A549 (cell line): Measurements from ENCODE around the gene SLC17A1. TPM values are rescaled to one million over a fixed set of nuclear protein-coding genes. Genes with fewer than 3 reads are reported as not detected.

Experiments used
- ATAC-seq, 2 experiments: fragments of 200-7000 bp in 1 of 2; fragments of >200 bp in 1 of 2; cut with Nextera tagmentation in 1 of 2; cut with Tn5 transposase in 1 of 2; 3 replicates each; pipeline versions ENCODE4 v1.8.0 to v1.9.1; 2018 to 2020; ENCODE audit warnings: mild to moderate bottlenecking in 1 of 2, moderate library complexity in 1 of 2
- CTCF ChIA-PET: fragments of 300-600 bp; sonication (Branson Sonifier 250); formaldehyde crosslinking; extraction: SDS; loops from one replicate; lab custom pipeline; 2021; ENCODE audit warnings: antibody characterized with exemption, inconsistent platforms; lab: Yijun Ruan, JAX
- POLR2A ChIA-PET: fragments of 350-600 bp; formaldehyde crosslinking; extraction: SDS; loops from one replicate; lab custom pipeline; 2021; ENCODE audit warnings: antibody characterized with exemption, inconsistent platforms; lab: Yijun Ruan, JAX
- DNase-seq, 2 experiments: peaks; one replicate each; pipeline versions ENCODE4 v3.0.0 to v3.0.0-alpha.2; 2011 to 2016; ENCODE audit warnings: low read depth in 1 of 2, low spot score in 1 of 2
- FAIRE-seq: peaks from 2 replicates; lab custom pipeline; 2011; peaks lifted over from hg19 to GRCh38; lab: Jason Lieb, UNC
- H3K27ac ChIP-seq, 2 experiments: fragments of >200 bp; sonication (Bioruptor Twin); formaldehyde crosslinking; 3 replicates each; pipeline ENCODE4 v1.5.1; 2016 to 2017
- H3K4me1 ChIP-seq: fragments of >200 bp; sonication (Bioruptor Twin); formaldehyde crosslinking; 3 replicates; pipeline ENCODE4 v1.6.1; 2016
- H3K4me2 ChIP-seq: fragments of >200 bp; sonication (Bioruptor Twin); formaldehyde crosslinking; 3 replicates; pipeline ENCODE4 v1.6.1; 2016
- H3K4me3 ChIP-seq: fragments of >200 bp; sonication (Bioruptor Twin); formaldehyde crosslinking; 3 replicates; pipeline ENCODE4 v1.5.1; 2016
- H3K9me3 ChIP-seq: fragments of >200 bp; sonication (Bioruptor Twin); formaldehyde crosslinking; 3 replicates; pipeline ENCODE4 v1.6.1; 2016
- BHLHE40 ChIP-seq: IDR thresholded peaks from 2 replicates; pipeline ENCODE4 v1.6.1; 2012; ENCODE audit warnings: low read depth, low read length, inconsistent platforms
- EHMT2 ChIP-seq: fragments of 200-600 bp; sonication (generic); IDR thresholded peaks from 2 replicates; pipeline ENCODE4 v1.6.1; 2016; ENCODE audit warnings: antibody characterized with exemption, low read depth, mild to moderate bottlenecking, moderate library complexity
- EP300 ChIP-seq, 2 experiments: fragments of >200 bp; sonication (Bioruptor Twin); formaldehyde crosslinking; IDR thresholded peaks; 2 replicates in 1 of 2; 3 replicates in 1 of 2; pipeline ENCODE4 v1.6.1; 2016 to 2017
- ESRRA ChIP-seq: fragments of 150-350 bp; IDR thresholded peaks from 2 replicates; pipeline ENCODE4 v1.6.1; 2014; ENCODE audit warnings: mild to moderate bottlenecking, low read length, borderline replicate concordance
- FOSL2 ChIP-seq, 2 experiments: fragments of 450-650 bp in 1 of 2; fragments of >200 bp in 1 of 2; sonication (Bioruptor Twin) in 1 of 2; formaldehyde crosslinking; IDR thresholded peaks; 2 replicates each; pipeline versions ENCODE4 v1.5.0 to v1.6.1; 2016 to 2020; ENCODE audit warnings: mild to moderate bottlenecking in 1 of 2, moderate library complexity in 1 of 2
- FOXS1 ChIP-seq: fragments of 250-450 bp; sonication (Bioruptor Pico); IDR thresholded peaks from 2 replicates; pipeline ENCODE4 v1.5.0; 2020; ENCODE audit warnings: mild to moderate bottlenecking, moderate library complexity
- HES2 ChIP-seq: fragments of >200 bp; sonication (Bioruptor Twin); formaldehyde crosslinking; IDR thresholded peaks from 2 replicates; pipeline ENCODE4 v1.6.1; 2016
- HMGXB4 ChIP-seq: fragments of 250-450 bp; sonication (Bioruptor Pico); IDR thresholded peaks from 2 replicates; pipeline ENCODE4 v1.5.0; 2021; ENCODE audit warnings: mild to moderate bottlenecking, moderate library complexity, borderline replicate concordance
- JUNB ChIP-seq: fragments of >200 bp; sonication (Bioruptor Twin); formaldehyde crosslinking; IDR thresholded peaks from 2 replicates; pipeline ENCODE4 v1.6.1; 2016
- KDM1A ChIP-seq: fragments of 200-600 bp; sonication (generic); IDR thresholded peaks from 2 replicates; pipeline ENCODE4 v1.6.1; 2016; ENCODE audit warnings: low read depth, mild to moderate bottlenecking
- MAFK ChIP-seq: fragments of 450-650 bp; IDR thresholded peaks from 2 replicates; pipeline ENCODE4 v1.6.1; 2014; ENCODE audit not compliant: partially characterized antibody
- MYC ChIP-seq: IDR thresholded peaks from 2 replicates; pipeline ENCODE4 v1.6.1; 2012; ENCODE audit warnings: mild to moderate bottlenecking, inconsistent platforms, low read length, improper control_type of control experiment, borderline replicate concordance
- NFE2L2 ChIP-seq: fragments of 150-350 bp; conservative IDR thresholded peaks from 2 replicates; pipeline ENCODE4 v1.6.1; 2014; ENCODE audit warnings: low read length
- NR3C1 ChIP-seq: fragments of >200 bp; sonication (Bioruptor Twin); formaldehyde crosslinking; IDR thresholded peaks from 3 replicates; pipeline ENCODE4 v1.6.1; 2017
- POLR2AphosphoS2 ChIP-seq: conservative IDR thresholded peaks from 2 replicates; pipeline ENCODE4 v1.6.1; 2012; ENCODE audit warnings: low read length, improper control_type of control experiment, inconsistent platforms
- RCOR1 ChIP-seq: fragments of 150-350 bp; IDR thresholded peaks from 2 replicates; pipeline ENCODE4 v1.6.1; 2014; ENCODE audit warnings: antibody characterized with exemption, low read length, low read depth
- REST ChIP-seq: fragments of 200-600 bp; sonication (generic); IDR thresholded peaks from 2 replicates; pipeline ENCODE4 v1.6.1; 2016; ENCODE audit warnings: antibody characterized with exemption, mild to moderate bottlenecking, moderate library complexity
- TP53 ChIP-seq: fragments of 250-450 bp; sonication (Bioruptor Pico); IDR thresholded peaks from 2 replicates; pipeline ENCODE4 v1.5.0; 2021; ENCODE audit warnings: mild to moderate bottlenecking, moderate library complexity
- ZC3H11A ChIP-seq: fragments of 450-650 bp; IDR thresholded peaks from 2 replicates; pipeline ENCODE4 v1.6.1; 2014; ENCODE audit warnings: antibody characterized with exemption, mild to moderate bottlenecking
- ZNF302 ChIP-seq: fragments of 250-450 bp; sonication (Bioruptor Pico); IDR thresholded peaks from 2 replicates; pipeline ENCODE4 v1.9.0; 2021; ENCODE audit warnings: inconsistent platforms, mild to moderate bottlenecking, moderate library complexity
- WGBS: methylation state at CpG from one replicate; pipeline ENCODE4 v1.1.6; 2017; ENCODE audit errors: missing lambda C conversion rate; 5-methylcytosine and 5-hydroxymethylcytosine counted together
- polyA plus RNA-seq, 4 experiments: library from polyadenylated mRNA; depleted of rRNA in 3 of 4; stranded (reverse); fragments of >200 nt; fragmentation: RNase III in 1 of 4; extraction: RNeasy Plus Mini Kit Qiagen cat#74134 plus additional on column Dnase treatment in 1 of 4; gene quantifications; 2 replicates in 3 of 4; 3 replicates in 1 of 4; pipeline ENCODE4 v1.2.3, GENCODE V29; 2011 to 2017

SLC17A1 gene
- polyA plus RNA-seq, 2 of the 4 experiments (the other 2 are of a cell fraction), result 0.79 to 1.2 TPM

- no peak for DNase-seq
- no peaks in the 10 kb centered on the region for H3K9me3 ChIP-seq
- TF ChIP-seq NR3C1, result no peak
- TF ChIP-seq MYC, result no peak
- no peak for TF ChIP-seq KDM1A
- TF ChIP-seq TP53 (CRISPR knock-in tag), result no peak
- TF ChIP-seq ESRRA, result no peak
- no peak for TF ChIP-seq POLR2AphosphoS2
- TF ChIP-seq HES2, result no peak
- TF ChIP-seq FOXS1 (CRISPR knock-in tag), result no peak
- TF ChIP-seq EP300 (IDR thresholded peaks at IDR 0.05), result no peak
- TF ChIP-seq HMGXB4 (CRISPR knock-in tag), result no peak
- no peak for TF ChIP-seq BHLHE40
- TF ChIP-seq FOSL2 (IDR thresholded peaks at IDR 0.05), result no peak
- no peak for TF ChIP-seq FOSL2 (CRISPR knock-in tag; IDR thresholded peaks at IDR 0.05)
- no peak for TF ChIP-seq REST
- no peak for TF ChIP-seq ZNF302
- TF ChIP-seq ZC3H11A, result no peak
- TF ChIP-seq NFE2L2, result no peak
- no peak for TF ChIP-seq EHMT2
- no peak for TF ChIP-seq RCOR1
- no peak for TF ChIP-seq JUNB
- no peak for ATAC-seq
- ChIA-PET POLR2A (no interaction called here), CTCF (no interaction called here)
- 0 out of 3 replicates have a peak, but pooled peaks cover 3% of the 10 kb centered on the region for H3K4me1 ChIP-seq
- H3K4me3 ChIP-seq, result no peak overlapping the region
- 65% methylated on average over 9 of the region's 9 CpGs for WGBS
- no peak overlapping the region for H3K4me2 ChIP-seq
- no peak overlapping the region for H3K27ac ChIP-seq
- no peak for FAIRE-seq
Observed at GRCh38 chr6:25756382-25757363, 75.2 kb downstream of the SLC17A1 start.

GRCh38 chr6:25755483-25755882 is 76.4 kb downstream of the SLC17A1 start:
- Histone ChIP-seq H3K9me3 (no peaks in the 10 kb centered on the region), H3K4me2 (no peak overlapping the region), H3K4me1 (0 out of 3 replicates have a peak, but pooled peaks cover 3% of the 10 kb centered on the region), H3K4me3 (no peak overlapping the region), H3K27ac (no peak overlapping the region)
- TF ChIP-seq MAFK, result no peak
- no peak for TF ChIP-seq FOSL2 (IDR thresholded peaks at IDR 0.05)
- TF ChIP-seq FOSL2 (CRISPR knock-in tag; IDR thresholded peaks at IDR 0.05), result 0 out of 2 replicates have a peak, but pooled peaks have one; percentile 10
- WGBS, result 95% methylated on average over 1 of the region's 1 CpG
- ChIA-PET CTCF (no interaction called here), POLR2A (no interaction called here)
- no peak for DNase-seq
- FAIRE-seq, result no peak
- ATAC-seq, result no peak
